Measurements from ENCODE around the gene SLC30A2.

- TF ChIP-seq POLR2A (IDR thresholded peaks at IDR 0.05) = no peak
- TF ChIP-seq CTCF (IDR thresholded peaks at IDR 0.05) = no peak
Observed at GRCh38 chr1:25999041-25999800, 46.7 kb downstream of the SLC30A2 start.

All from esophagus squamous epithelium (tissue), 4 donors.